Fibroblast of lung (primary cell): Measurements from ENCODE around the gene RAB11FIP3. TPM values are rescaled to one million over a fixed set of nuclear protein-coding genes. Genes with fewer than 3 reads are reported as not detected.
"Not testable (repeated sequence)": the region's sequence is repeated elsewhere in the genome, so short reads cannot be mapped to it uniquely, and the experiment has no call there.

Experiments
- DNase-seq, 2 donors: peaks; one replicate each; pipeline versions ENCODE4 v3.0.0 to v3.0.0-alpha.2; 2010; ENCODE audit warnings: low read depth in 2 of 2
- H2AFZ ChIP-seq: 2 replicates; pipeline ENCODE4 v1.5.1; 2012; ENCODE audit warnings: low read length, control low read depth, inconsistent platforms
- H3K27ac ChIP-seq: 2 replicates; pipeline ENCODE4 v1.5.1; 2011; ENCODE audit warnings: low read length, control low read depth; ENCODE audit not compliant: insufficient read depth
- H3K27me3 ChIP-seq: 2 replicates; pipeline ENCODE4 v1.5.1; 2011; ENCODE audit warnings: mild to moderate bottlenecking, low read length; ENCODE audit not compliant: control insufficient read depth, insufficient read depth
- H3K36me3 ChIP-seq: 2 replicates; pipeline ENCODE4 v1.5.1; 2011; ENCODE audit warnings: low read length; ENCODE audit not compliant: control insufficient read depth, insufficient read depth
- H3K4me1 ChIP-seq: 2 replicates; pipeline ENCODE4 v1.5.1; 2011; ENCODE audit warnings: low read length; ENCODE audit not compliant: control insufficient read depth, insufficient read depth; ENCODE audit errors: extremely low read depth
- H3K4me2 ChIP-seq: 2 replicates; pipeline ENCODE4 v1.5.1; 2011; ENCODE audit warnings: low read length, control low read depth; ENCODE audit not compliant: insufficient read depth; ENCODE audit errors: extremely low read depth
- H3K4me3 ChIP-seq, 4 experiments: fragments of 200-600 bp in 1 of 4; sonication (generic) in 1 of 4; replicated peaks in 1 of 4; 2 replicates each; pipeline ENCODE4 v1.5.1; 2011 to 2016; ENCODE audit warnings: low read length in 4 of 4, low read depth in 3 of 4, mild to moderate bottlenecking in 3 of 4, control low read depth in 2 of 4, inconsistent platforms in 1 of 4, mixed read lengths in 1 of 4; ENCODE audit not compliant: insufficient read depth in 1 of 4; ENCODE audit errors: control extremely low read depth in 1 of 4
- H3K79me2 ChIP-seq: 2 replicates; pipeline ENCODE4 v1.5.1; 2012; ENCODE audit warnings: mild to moderate bottlenecking, low read length, inconsistent platforms; ENCODE audit not compliant: control insufficient read depth, insufficient read depth
- H3K9ac ChIP-seq: 2 replicates; pipeline ENCODE4 v1.5.1; 2011; ENCODE audit warnings: mild to moderate bottlenecking, low read length, control low read depth; ENCODE audit not compliant: insufficient read depth
- H3K9me3 ChIP-seq: 2 replicates; pipeline ENCODE4 v1.5.1; 2012; ENCODE audit warnings: low read depth, low read length; ENCODE audit not compliant: control insufficient read depth, insufficient read depth
- H4K20me1 ChIP-seq: 2 replicates; pipeline ENCODE4 v1.5.1; 2011; ENCODE audit warnings: low read length; ENCODE audit not compliant: control insufficient read depth, insufficient read depth; ENCODE audit errors: extremely low read depth
- CTCF ChIP-seq, 2 donors: IDR thresholded peaks in 1 of 2; conservative IDR thresholded peaks in 1 of 2; 1 replicate in 1 of 2; 2 replicates in 1 of 2; pipeline ENCODE4 v1.5.1; 2011 to 2012; ENCODE audit warnings: low read length in 2 of 2, control low read depth in 1 of 2, inconsistent platforms in 1 of 2, low read depth in 1 of 2, mild to moderate bottlenecking in 1 of 2
- EZH2 ChIP-seq: IDR thresholded peaks from 2 replicates; pipeline ENCODE4 v1.5.1; 2012; ENCODE audit warnings: low read length, control low read depth, mild to moderate bottlenecking; ENCODE audit errors: missing control alignments
- polyA plus RNA-seq, 2 donors: library from polyadenylated mRNA; depleted of rRNA in 1 of 2; stranded (reverse) in 1 of 2; unstranded in 1 of 2; fragments of >200 nt; gene quantifications; 2 replicates each; pipeline ENCODE4 v1.2.1, GENCODE V29; 2011 to 2012; ENCODE audit warnings: missing spikeins in 1 of 2
- total RNA-seq: library from RNA; depleted of rRNA; stranded (reverse); fragments of >200 nt; gene quantifications from 2 replicates; pipeline ENCODE4 v1.2.1, GENCODE V29; 2014

RAB11FIP3 gene
- total and polyA plus RNA-seq, 2 donors (not counting 1 experiment from before 2014, with no cell fraction given) = 7.3 to 22.1 TPM

- Histone ChIP-seq H3K4me3 (no peak overlapping the region), H3K9me3 (no peaks in the 10 kb centered on the region), H3K36me3 (no peaks in the 10 kb centered on the region), H3K9ac (no peak overlapping the region), H4K20me1 (no peaks in the 10 kb centered on the region), H3K4me1 (no peaks in the 10 kb centered on the region), H3K27ac (no peak overlapping the region), H3K27me3 (no peaks in the 10 kb centered on the region), H2AFZ (no peak overlapping the region), H3K4me2 (no peak overlapping the region), H3K79me2 (no peaks in the 10 kb centered on the region)
- no peak for TF ChIP-seq CTCF (conservative IDR thresholded peaks at IDR 0.05 in 1 of 2, IDR thresholded peaks at IDR 0.05 in 1 of 2; ENCODE audit: low read depth in 1 of 2, low read length in 2 of 2)
- no peak for TF ChIP-seq EZH2
- DNase-seq = no peak
Observed at GRCh38 chr16:491220-491919, 65.9 kb downstream of the RAB11FIP3 start.

- TF ChIP-seq CTCF (conservative IDR thresholded peaks at IDR 0.05 in 1 of 2, IDR thresholded peaks at IDR 0.05 in 1 of 2; ENCODE audit: low read depth in 1 of 2, low read length in 2 of 2) (no peak), EZH2 (no peak)
- no peaks in the 10 kb centered on the region for H3K4me1 ChIP-seq
- no peaks in the 10 kb centered on the region for H4K20me1 ChIP-seq
- no peak overlapping the region for H3K27ac ChIP-seq
- no peak overlapping the region for H3K9ac ChIP-seq
- no peak overlapping the region for H3K4me3 ChIP-seq
- H2AFZ ChIP-seq = no peak overlapping the region
- DNase-seq = no peak
- no peaks in the 10 kb centered on the region for H3K9me3 ChIP-seq
- no peak overlapping the region for H3K4me2 ChIP-seq
- H3K27me3 ChIP-seq = no peaks in the 10 kb centered on the region
- H3K36me3 ChIP-seq = no peaks in the 10 kb centered on the region
- H3K79me2 ChIP-seq = no peaks in the 10 kb centered on the region
Observed at GRCh38 chr16:492211-492875, 66.9 kb downstream of the RAB11FIP3 start.

GRCh38 chr16:494676-495075, 69.2 kb downstream of the RAB11FIP3 start:
- not testable (repeated sequence) for H3K4me1 ChIP-seq, H3K9me3 ChIP-seq, H3K9ac ChIP-seq, H3K79me2 ChIP-seq, H4K20me1 ChIP-seq, H3K27ac ChIP-seq, H3K4me2 ChIP-seq, H3K36me3 ChIP-seq, H3K27me3 ChIP-seq, H2AFZ ChIP-seq, H3K4me3 ChIP-seq, DNase-seq
